GM19239 (cell line): ENCODE results near the gene MRTFA.
"Not testable (repeated sequence)": the region's sequence is repeated elsewhere in the genome, so short reads cannot be mapped to it uniquely, and the experiment has no call there.

Experiments used
- DNase-seq: peaks from one replicate; pipeline ENCODE4 v3.0.0; 2011; ENCODE audit warnings: low spot score; ENCODE audit not compliant: insufficient read length
- FAIRE-seq: peaks from 2 replicates; lab custom pipeline; 2011; peaks lifted over from hg19 to GRCh38; lab: Jason Lieb, UNC

MRTFA gene

GRCh38 chr22:40531951-40532900 lies 104.3 kb downstream of the MRTFA start:
- no peak for DNase-seq
- peak; percentile 66 for FAIRE-seq

GRCh38 chr22:40530391-40530790 lies 106.1 kb downstream of the MRTFA start:
- not testable (repeated sequence) for DNase-seq, FAIRE-seq

- DNase-seq (no peak), FAIRE-seq (no peak)
Measured at GRCh38 chr22:40529821-40530220, 106.7 kb downstream of the MRTFA start.

- no peak for DNase-seq
- no peak for FAIRE-seq
Measured at GRCh38 chr22:40526960-40527359, 109.6 kb downstream of the MRTFA start.

- FAIRE-seq: no peak
- DNase-seq: no peak
Measured at GRCh38 chr22:40525250-40525884, 111.2 kb downstream of the MRTFA start.

GRCh38 chr22:40524392-40525249 lies 111.9 kb downstream of the MRTFA start:
- no peak for FAIRE-seq
- no peak for DNase-seq

- no peak for FAIRE-seq
Measured at GRCh38 chr22:40522141-40522540, 114.4 kb downstream of the MRTFA start.

GRCh38 chr22:40521046-40521445 lies 115.5 kb downstream of the MRTFA start:
- DNase-seq: no peak
- FAIRE-seq: no peak

More at GRCh38 chr22:40522141-40522540, 114.4 kb downstream of the MRTFA start:
- DNase-seq: no peak

- DNase-seq (no peak), FAIRE-seq (no peak)
Measured at GRCh38 chr22:40520562-40520961, 116.0 kb downstream of the MRTFA start.

GRCh38 chr22:40519948-40520331 lies 116.6 kb downstream of the MRTFA start:
- no peak for FAIRE-seq

GRCh38 chr22:40519284-40519947 lies 117.1 kb downstream of the MRTFA start:
- FAIRE-seq: peak; percentile 71
- peak; percentile 43 for DNase-seq

More at GRCh38 chr22:40519948-40520331, 116.6 kb downstream of the MRTFA start:
- no peak for DNase-seq

GRCh38 chr22:40518840-40519239 lies 117.7 kb downstream of the MRTFA start:
- no peak for FAIRE-seq
- no peak for DNase-seq

- DNase-seq (no peak), FAIRE-seq (no peak)
Measured at GRCh38 chr22:40517631-40518030, 118.9 kb downstream of the MRTFA start.

GRCh38 chr22:40516416-40516815 lies 120.1 kb downstream of the MRTFA start:
- no peak for DNase-seq
- FAIRE-seq: no peak

GRCh38 chr22:40512426-40513136 lies 123.9 kb downstream of the MRTFA start:
- FAIRE-seq: no peak

GRCh38 chr22:40511604-40512003 lies 124.9 kb downstream of the MRTFA start:
- FAIRE-seq (no peak), DNase-seq (no peak)

More at GRCh38 chr22:40512426-40513136, 123.9 kb downstream of the MRTFA start:
- DNase-seq: no peak

GRCh38 chr22:40510631-40511364 lies 125.7 kb downstream of the MRTFA start:
- FAIRE-seq (no peak), DNase-seq (no peak)

GRCh38 chr22:40509401-40510134 lies 127.0 kb downstream of the MRTFA start:
- peak; percentile 23 for FAIRE-seq
- no peak for DNase-seq
